ENCODE results near the gene CENPV. TPM values are rescaled to one million over a fixed set of nuclear protein-coding genes. Genes with fewer than 3 reads are reported as not detected.

The CENPV gene
- total and polyA plus RNA-seq, 2 of the 13 experiments (the other 11 are each of a cell fraction or from before 2014, with no cell fraction given), result 193 to 292 TPM

DNA sequence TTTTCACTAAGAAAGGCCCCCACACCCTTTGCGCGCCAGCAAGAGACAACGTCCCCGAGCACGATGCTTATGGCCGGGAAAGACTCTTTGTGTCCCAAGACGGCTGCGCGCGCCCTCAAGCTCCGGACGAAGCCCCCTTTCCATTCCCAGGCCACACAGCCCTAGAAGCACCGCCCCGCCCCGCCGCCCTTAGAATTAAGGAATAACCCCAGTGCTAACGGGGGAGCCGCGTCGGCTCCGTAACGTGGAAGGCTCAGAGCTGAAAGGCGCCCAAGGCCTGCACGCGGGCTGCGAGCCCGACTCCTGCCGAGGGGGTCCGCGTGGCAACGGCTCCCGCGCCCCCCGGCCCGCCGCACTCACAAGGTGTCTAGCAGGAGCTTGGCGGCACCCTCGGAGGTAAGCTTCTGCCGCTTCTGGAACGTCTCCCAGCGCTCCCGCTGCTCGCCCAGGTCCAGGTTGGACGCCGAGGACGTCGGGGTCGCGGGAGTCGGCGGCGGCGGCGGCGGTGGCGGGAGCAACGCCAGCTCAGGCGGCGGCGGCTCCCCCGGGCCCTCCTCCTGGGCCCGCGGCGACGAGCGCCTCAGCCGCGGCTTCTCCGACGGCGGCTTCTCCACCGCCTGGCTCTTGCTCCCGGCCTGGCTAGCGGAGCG, 477 bp downstream of the CENPV start (continued):
- TF ChIP-seq, protein P1, sequence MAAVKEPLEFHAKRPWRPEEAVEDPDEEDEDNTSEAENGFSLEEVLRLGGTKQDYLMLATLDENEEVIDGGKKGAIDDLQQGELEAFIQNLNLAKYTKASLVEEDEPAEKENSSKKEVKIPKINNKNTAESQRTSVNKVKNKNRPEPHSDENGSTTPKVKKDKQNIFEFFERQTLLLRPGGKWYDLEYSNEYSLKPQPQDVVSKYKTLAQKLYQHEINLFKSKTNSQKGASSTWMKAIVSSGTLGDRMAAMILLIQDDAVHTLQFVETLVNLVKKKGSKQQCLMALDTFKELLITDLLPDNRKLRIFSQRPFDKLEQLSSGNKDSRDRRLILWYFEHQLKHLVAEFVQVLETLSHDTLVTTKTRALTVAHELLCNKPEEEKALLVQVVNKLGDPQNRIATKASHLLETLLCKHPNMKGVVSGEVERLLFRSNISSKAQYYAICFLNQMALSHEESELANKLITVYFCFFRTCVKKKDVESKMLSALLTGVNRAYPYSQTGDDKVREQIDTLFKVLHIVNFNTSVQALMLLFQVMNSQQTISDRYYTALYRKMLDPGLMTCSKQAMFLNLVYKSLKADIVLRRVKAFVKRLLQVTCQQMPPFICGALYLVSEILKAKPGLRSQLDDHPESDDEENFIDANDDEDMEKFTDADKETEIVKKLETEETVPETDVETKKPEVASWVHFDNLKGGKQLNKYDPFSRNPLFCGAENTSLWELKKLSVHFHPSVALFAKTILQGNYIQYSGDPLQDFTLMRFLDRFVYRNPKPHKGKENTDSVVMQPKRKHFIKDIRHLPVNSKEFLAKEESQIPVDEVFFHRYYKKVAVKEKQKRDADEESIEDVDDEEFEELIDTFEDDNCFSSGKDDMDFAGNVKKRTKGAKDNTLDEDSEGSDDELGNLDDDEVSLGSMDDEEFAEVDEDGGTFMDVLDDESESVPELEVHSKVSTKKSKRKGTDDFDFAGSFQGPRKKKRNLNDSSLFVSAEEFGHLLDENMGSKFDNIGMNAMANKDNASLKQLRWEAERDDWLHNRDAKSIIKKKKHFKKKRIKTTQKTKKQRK (IDR thresholded peaks at IDR 0.05; ENCODE audit: low read length), result no peak
- TF ChIP-seq PBX2 (CRISPR knock-in tag; IDR thresholded peaks at IDR 0.05) (no peak), HINFP (CRISPR knock-in tag; IDR thresholded peaks at IDR 0.05; ENCODE audit: low read depth) (no peak), RXRA (CRISPR knock-in tag; IDR thresholded peaks at IDR 0.05) (0 out of 2 replicates have a peak, but pooled peaks have one; percentile 24), SMAD9 (CRISPR knock-in tag; IDR thresholded peaks at IDR 0.05) (no peak), ZNF138 (CRISPR knock-in tag; IDR thresholded peaks at IDR 0.05; ENCODE audit: low read depth) (0 out of 2 replicates have a peak, but pooled peaks have one; percentile 19), ZNF34 (CRISPR knock-in tag; IDR thresholded peaks at IDR 0.05; ENCODE audit: borderline replicate concordance) (0 out of 2 replicates have a peak, but pooled peaks have one; percentile 45), ARHGAP35 (CRISPR knock-in tag; IDR thresholded peaks at IDR 0.05; ENCODE audit: borderline replicate concordance) (no peak), TMF1 (CRISPR knock-in tag; IDR thresholded peaks at IDR 0.05; ENCODE audit: low read depth) (no peak; the same call in 1 of the 2 replicates), ZFP82 (CRISPR knock-in tag; IDR thresholded peaks at IDR 0.05; ENCODE audit: borderline replicate concordance) (peak; percentile 15; the same call in 1 of the 2 replicates), ZKSCAN5 (CRISPR knock-in tag; IDR thresholded peaks at IDR 0.05) (no peak)
- TF ChIP-seq, protein P2, sequence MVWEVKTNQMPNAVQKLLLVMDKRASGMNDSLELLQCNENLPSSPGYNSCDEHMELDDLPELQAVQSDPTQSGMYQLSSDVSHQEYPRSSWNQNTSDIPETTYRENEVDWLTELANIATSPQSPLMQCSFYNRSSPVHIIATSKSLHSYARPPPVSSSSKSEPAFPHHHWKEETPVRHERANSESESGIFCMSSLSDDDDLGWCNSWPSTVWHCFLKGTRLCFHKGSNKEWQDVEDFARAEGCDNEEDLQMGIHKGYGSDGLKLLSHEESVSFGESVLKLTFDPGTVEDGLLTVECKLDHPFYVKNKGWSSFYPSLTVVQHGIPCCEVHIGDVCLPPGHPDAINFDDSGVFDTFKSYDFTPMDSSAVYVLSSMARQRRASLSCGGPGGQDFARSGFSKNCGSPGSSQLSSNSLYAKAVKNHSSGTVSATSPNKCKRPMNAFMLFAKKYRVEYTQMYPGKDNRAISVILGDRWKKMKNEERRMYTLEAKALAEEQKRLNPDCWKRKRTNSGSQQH (CRISPR knock-in tag; IDR thresholded peaks at IDR 0.05; ENCODE audit: low read depth), result no peak
- TF ChIP-seq, protein P3, sequence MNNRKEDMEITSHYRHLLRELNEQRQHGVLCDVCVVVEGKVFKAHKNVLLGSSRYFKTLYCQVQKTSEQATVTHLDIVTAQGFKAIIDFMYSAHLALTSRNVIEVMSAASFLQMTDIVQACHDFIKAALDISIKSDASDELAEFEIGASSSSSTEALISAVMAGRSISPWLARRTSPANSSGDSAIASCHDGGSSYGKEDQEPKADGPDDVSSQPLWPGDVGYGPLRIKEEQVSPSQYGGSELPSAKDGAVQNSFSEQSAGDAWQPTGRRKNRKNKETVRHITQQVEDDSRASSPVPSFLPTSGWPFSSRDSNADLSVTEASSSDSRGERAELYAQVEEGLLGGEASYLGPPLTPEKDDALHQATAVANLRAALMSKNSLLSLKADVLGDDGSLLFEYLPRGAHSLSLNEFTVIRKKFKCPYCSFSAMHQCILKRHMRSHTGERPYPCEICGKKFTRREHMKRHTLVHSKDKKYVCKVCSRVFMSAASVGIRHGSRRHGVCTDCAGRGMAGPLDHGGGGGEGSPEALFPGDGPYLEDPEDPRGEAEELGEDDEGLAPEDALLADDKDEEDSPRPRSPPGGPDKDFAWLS (CRISPR knock-in tag; IDR thresholded peaks at IDR 0.05; ENCODE audit: borderline replicate concordance), result no peak
- TF ChIP-seq, protein P4, sequence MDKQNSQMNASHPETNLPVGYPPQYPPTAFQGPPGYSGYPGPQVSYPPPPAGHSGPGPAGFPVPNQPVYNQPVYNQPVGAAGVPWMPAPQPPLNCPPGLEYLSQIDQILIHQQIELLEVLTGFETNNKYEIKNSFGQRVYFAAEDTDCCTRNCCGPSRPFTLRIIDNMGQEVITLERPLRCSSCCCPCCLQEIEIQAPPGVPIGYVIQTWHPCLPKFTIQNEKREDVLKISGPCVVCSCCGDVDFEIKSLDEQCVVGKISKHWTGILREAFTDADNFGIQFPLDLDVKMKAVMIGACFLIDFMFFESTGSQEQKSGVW (CRISPR knock-in tag; IDR thresholded peaks at IDR 0.05; ENCODE audit: borderline replicate concordance), result no peak
- TF ChIP-seq, protein P5, sequence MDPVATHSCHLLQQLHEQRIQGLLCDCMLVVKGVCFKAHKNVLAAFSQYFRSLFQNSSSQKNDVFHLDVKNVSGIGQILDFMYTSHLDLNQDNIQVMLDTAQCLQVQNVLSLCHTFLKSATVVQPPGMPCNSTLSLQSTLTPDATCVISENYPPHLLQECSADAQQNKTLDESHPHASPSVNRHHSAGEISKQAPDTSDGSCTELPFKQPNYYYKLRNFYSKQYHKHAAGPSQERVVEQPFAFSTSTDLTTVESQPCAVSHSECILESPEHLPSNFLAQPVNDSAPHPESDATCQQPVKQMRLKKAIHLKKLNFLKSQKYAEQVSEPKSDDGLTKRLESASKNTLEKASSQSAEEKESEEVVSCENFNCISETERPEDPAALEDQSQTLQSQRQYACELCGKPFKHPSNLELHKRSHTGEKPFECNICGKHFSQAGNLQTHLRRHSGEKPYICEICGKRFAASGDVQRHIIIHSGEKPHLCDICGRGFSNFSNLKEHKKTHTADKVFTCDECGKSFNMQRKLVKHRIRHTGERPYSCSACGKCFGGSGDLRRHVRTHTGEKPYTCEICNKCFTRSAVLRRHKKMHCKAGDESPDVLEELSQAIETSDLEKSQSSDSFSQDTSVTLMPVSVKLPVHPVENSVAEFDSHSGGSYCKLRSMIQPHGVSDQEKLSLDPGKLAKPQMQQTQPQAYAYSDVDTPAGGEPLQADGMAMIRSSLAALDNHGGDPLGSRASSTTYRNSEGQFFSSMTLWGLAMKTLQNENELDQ (CRISPR knock-in tag; IDR thresholded peaks at IDR 0.05; ENCODE audit: borderline replicate concordance), result no peak

Measured in HepG2 (cell line).